K562 (cell line): ENCODE measurements around the gene PYDC2. TPM values are rescaled to one million over a fixed set of nuclear protein-coding genes. Genes with fewer than 3 reads are reported as not detected.
A peak's percentile ranks its signal among the peaks of the same experiment; 100 is the strongest.

Experiments
- ATAC-seq: fragments of 200-7000 bp; cut with Tn5 transposase; 3 replicates; pipeline ENCODE4 v1.9.1; 2020; ENCODE audit warnings: moderate library complexity
- BruUV-seq: library from RNA; stranded (reverse); fragments of 400-500 nt; replicated peaks from 2 replicates; lab custom pipeline; 2021; lab: Mats Ljungman, UMichigan
- CTCF ChIA-PET: fragments of 300-600 bp; formaldehyde crosslinking; extraction: SDS; loops from one replicate; lab custom pipeline; 2021; ENCODE audit warnings: low intra/inter-chr PET ratio; lab: Yijun Ruan, JAX
- POLR2A ChIA-PET: fragments of 300-600, 350-650 bp; sonication (Branson Sonifier 250); formaldehyde crosslinking; extraction: SDS; loops from one replicate; lab custom pipeline; 2021; ENCODE audit warnings: antibody characterized with exemption, inconsistent platforms; lab: Yijun Ruan, JAX
- DNase-seq, 4 experiments: peaks; one replicate each; pipeline versions ENCODE4 v3.0.0 to v3.0.0-alpha.2; 2011 to 2018; ENCODE audit warnings: low spot score in 3 of 4, mixed read lengths in 3 of 4; ENCODE audit errors: extremely low read depth in 1 of 4
- FAIRE-seq: peaks from 2 replicates; lab custom pipeline; 2011; peaks lifted over from hg19 to GRCh38; lab: Jason Lieb, UNC
- H2AFZ ChIP-seq: 2 replicates; pipeline ENCODE4 v1.6.0; 2011; ENCODE audit warnings: low read depth, low read length, control low read depth, inconsistent platforms
- H3K27ac ChIP-seq: fragments of 200-600 bp; 3 replicates; pipeline ENCODE4 v1.8.0; 2011; ENCODE audit warnings: low read depth, mild to moderate bottlenecking, control low read depth, inconsistent platforms, low read length, moderate library complexity, mixed read lengths; ENCODE audit errors: extremely low read depth
- H3K27me3 ChIP-seq, 2 experiments: fragments of 300-600 bp in 1 of 2; 2 replicates in 1 of 2; 3 replicates in 1 of 2; pipeline versions ENCODE4 v1.6.0 to v1.8.0; 2011; ENCODE audit warnings: inconsistent platforms in 2 of 2, low read length in 2 of 2, mild to moderate bottlenecking in 1 of 2, mixed read lengths in 1 of 2, moderate library complexity in 1 of 2; ENCODE audit not compliant: control insufficient read depth in 2 of 2, insufficient read depth in 2 of 2
- H3K36me3 ChIP-seq: fragments of 300-600 bp; 3 replicates; pipeline ENCODE4 v1.8.0; 2011; ENCODE audit warnings: mild to moderate bottlenecking, low read length, inconsistent platforms; ENCODE audit not compliant: control insufficient read depth, insufficient read depth
- H3K4me1 ChIP-seq, 2 experiments: fragments of 200-600 bp in 1 of 2; replicated peaks in 1 of 2; 2 replicates in 1 of 2; 3 replicates in 1 of 2; pipeline versions ENCODE4 v1.5.1 to v1.8.0; 2011; ENCODE audit warnings: inconsistent platforms in 2 of 2, low read length in 2 of 2, mild to moderate bottlenecking in 1 of 2, mixed read lengths in 1 of 2, moderate library complexity in 1 of 2; ENCODE audit not compliant: control insufficient read depth in 2 of 2, insufficient read depth in 2 of 2
- H3K4me2 ChIP-seq: 2 replicates; pipeline ENCODE4 v1.6.1; 2011; ENCODE audit warnings: low read length, control low read depth, inconsistent platforms, mixed read lengths; ENCODE audit not compliant: insufficient read depth
- H3K4me3 ChIP-seq: fragments of 200-600 bp; sonication (generic), shearing (Covaris generic); 2 replicates; pipeline ENCODE4 v1.5.1; 2016; ENCODE audit warnings: control low read depth, inconsistent platforms
- H3K79me2 ChIP-seq: fragments of 200-600 bp; 3 replicates; pipeline ENCODE4 v1.8.0; 2011; ENCODE audit warnings: low read length, inconsistent platforms; ENCODE audit not compliant: control insufficient read depth, insufficient read depth
- H3K9ac ChIP-seq, 2 experiments: 2 replicates each; pipeline versions ENCODE4 v1.6.0 to v1.6.1; 2011; ENCODE audit warnings: low read depth in 2 of 2, low read length in 2 of 2, control low read depth in 1 of 2, inconsistent platforms in 1 of 2, mild to moderate bottlenecking in 1 of 2, mixed read lengths in 1 of 2; ENCODE audit not compliant: insufficient read depth in 1 of 2
- H3K9me1 ChIP-seq: one replicate; pipeline ENCODE4 v1.6.0; 2011; ENCODE audit warnings: inconsistent platforms, mild to moderate bottlenecking, low read length, moderate library complexity; ENCODE audit not compliant: control insufficient read depth, insufficient read depth
- H3K9me3 ChIP-seq: replicated peaks from 2 replicates; pipeline ENCODE4 v1.5.1; 2011; ENCODE audit warnings: low read depth, low read length, inconsistent platforms; ENCODE audit not compliant: control insufficient read depth, insufficient read depth
- H4K20me1 ChIP-seq: replicated peaks from 2 replicates; pipeline ENCODE4 v1.6.1; 2011; ENCODE audit warnings: low read length, inconsistent platforms, mixed read lengths; ENCODE audit not compliant: control insufficient read depth, insufficient read depth
- HNRNPK ChIP-seq: fragments of 200-400 bp; formaldehyde crosslinking; IDR thresholded peaks from one replicate; pipeline ENCODE4 v1.6.1; 2018; ENCODE audit warnings: mild to moderate bottlenecking, low read depth, low read length; ENCODE audit not compliant: poor library complexity, severe bottlenecking
- PCBP1 ChIP-seq: fragments of 200-400 bp; formaldehyde crosslinking; IDR thresholded peaks from 2 replicates; pipeline ENCODE4 v1.6.1; 2018; ENCODE audit warnings: mild to moderate bottlenecking, low read depth, low read length; ENCODE audit not compliant: poor library complexity, severe bottlenecking
- PCBP2 ChIP-seq: fragments of 200-400 bp; formaldehyde crosslinking; IDR thresholded peaks from 2 replicates; pipeline ENCODE4 v1.6.1; 2018; ENCODE audit warnings: low read length, low read depth, mild to moderate bottlenecking, moderate library complexity; ENCODE audit not compliant: poor library complexity, severe bottlenecking
- ZBTB40 ChIP-seq, 2 experiments: fragments of 450-650 bp in 1 of 2; sonication (generic) in 1 of 2; formaldehyde crosslinking in 1 of 2; IDR thresholded peaks; 2 replicates each; pipeline versions ENCODE4 v1.7.1 to v1.9.0; 2016 to 2022; ENCODE audit warnings: inconsistent platforms in 1 of 2, mild to moderate bottlenecking in 1 of 2, missing genetic modification reagents in 1 of 2
- ZNF644 ChIP-seq: fragments of 200-800 bp; sonication (Bioruptor generic); IDR thresholded peaks from 2 replicates; pipeline ENCODE4 v1.6.1; 2016; ENCODE audit warnings: low read depth, missing genetic modification characterization, missing compliant biosample characterization
- WGBS: fragments of 100-300 bp; shearing (Covaris generic); methylation state at CpG from one replicate; pipeline ENCODE4 v1.1.6; 2016; ENCODE audit warnings: low coverage, mixed read lengths; ENCODE audit not compliant: insufficient coverage; ENCODE audit errors: missing lambda C conversion rate; 5-methylcytosine and 5-hydroxymethylcytosine counted together
- in situ Hi-C: fragments of 300-500 bp; cut with MboI; formaldehyde crosslinking; loops from 4 replicates; pipeline ENCODE4 v1.15.0; 2018; ENCODE audit warnings: inconsistent platforms, mixed read lengths
- intact Hi-C: fragments of 100-400 bp; cut with micrococcal nuclease; formaldehyde crosslinking; loops from 2 replicates; pipeline ENCODE4 v1.14.2; 2022
- polyA plus RNA-seq, 8 experiments: library from polyadenylated mRNA; depleted of rRNA in 4 of 8; stranded (reverse) in 5 of 8; unstranded in 3 of 8; fragments of >200 nt; fragmentation: Nextera tagmentation in 2 of 8; fragmentation: Illumina TruSeq in 1 of 8; extraction: Ambion mirVana in 2 of 8; extraction: Trizol in 1 of 8; gene quantifications; 2 replicates each; pipeline versions ENCODE4 v1.2.1 to v1.2.3, GENCODE V29; 2011 to 2014; ENCODE audit warnings: inconsistent platforms in 1 of 8, missing spikeins in 1 of 8
- total RNA-seq, 7 experiments: library from RNA; depleted of rRNA in 6 of 7; stranded (reverse); fragments of >200 nt in 6 of 7; fragmentation: Illumina TruSeq in 2 of 7; extraction: Trizol in 2 of 7; gene quantifications; 2 replicates each; pipeline versions ENCODE4 v1.2.1 to v1.2.3, GENCODE V29; 2011 to 2021; ENCODE audit warnings: low replicate concordance in 1 of 7

Gene PYDC2
- total and polyA plus RNA-seq, 9 of the 15 experiments (the other 6 are each of a cell fraction or from before 2014, with no cell fraction given): 4.0 to 7.6 (median 5.1) TPM; not detected in 5

GRCh38 chr3:191438150-191438814, 22.7 kb upstream of the PYDC2 start:
- no peaks in the 10 kb centered on the region for H3K27me3 ChIP-seq
- in situ Hi-C loops: no loop called here
- H4K20me1 ChIP-seq: no peaks in the 10 kb centered on the region
- no peak overlapping the region for H3K4me3 ChIP-seq
- no peak for FAIRE-seq
- TF ChIP-seq PCBP2: peak; percentile 77
- peak; percentile 85 for TF ChIP-seq PCBP1
- TF ChIP-seq ZNF644: no peak
- TF ChIP-seq ZBTB40 (IDR thresholded peaks at IDR 0.05): no peak
- no peak for TF ChIP-seq ZBTB40 (CRISPR knock-in tag; IDR thresholded peaks at IDR 0.05)
- peak; percentile 59 for TF ChIP-seq HNRNPK
- TF ChIP-seq, all 486 proteins: peak for 3
- DNase-seq (no peak), ATAC-seq (no peak)
- no TSS peak for BruUV-seq
- ChIA-PET CTCF (no interaction called here), POLR2A (no interaction called here)
- 50% methylated on average over 2 of the region's 2 CpGs for WGBS
- Histone ChIP-seq H3K4me2 (no peak overlapping the region), H2AFZ (no peak overlapping the region), H3K36me3 (peaks cover 14% of the 10 kb centered on the region), H3K27ac (no peak overlapping the region), H3K9me3 (no peaks in the 10 kb centered on the region), H3K9me1 (no peaks in the 10 kb centered on the region), H3K79me2 (peaks cover 84% of the 10 kb centered on the region), H3K9ac (no peak overlapping the region), H3K4me1 (no peaks in the 10 kb centered on the region; a peak in 1 of 5 replicates)
- intact Hi-C loops: no loop called here
